Trophoblast cell (in vitro differentiated cells and primary cell): ENCODE results near the gene ARHGAP26.

Experiments used
- DNase-seq, 2 donors: peaks; one replicate each; pipeline ENCODE4 v3.0.0-alpha.2; 2016
- H2AFZ ChIP-seq: 2 replicates; pipeline ENCODE4 v1.6.1; 2013; ENCODE audit warnings: low read length, moderate library complexity, mild to moderate bottlenecking; ENCODE audit not compliant: insufficient read depth, poor library complexity
- H2AK5ac ChIP-seq: 2 replicates; pipeline ENCODE4 v1.6.1; 2013; ENCODE audit warnings: mild to moderate bottlenecking, low read length
- H2BK120ac ChIP-seq: 2 replicates; pipeline ENCODE4 v1.6.1; 2013; ENCODE audit warnings: low read length, mild to moderate bottlenecking, moderate library complexity; ENCODE audit not compliant: insufficient read depth, poor library complexity
- H2BK12ac ChIP-seq: 2 replicates; pipeline ENCODE4 v1.6.1; 2013; ENCODE audit warnings: mild to moderate bottlenecking, low read length, moderate library complexity
- H2BK5ac ChIP-seq: 2 replicates; pipeline ENCODE4 v1.6.1; 2013; ENCODE audit warnings: low read length, low read depth, moderate library complexity, mild to moderate bottlenecking; ENCODE audit not compliant: poor library complexity
- H3K14ac ChIP-seq: 2 replicates; pipeline ENCODE4 v1.6.1; 2013; ENCODE audit warnings: mild to moderate bottlenecking, low read length
- H3K18ac ChIP-seq: 2 replicates; pipeline ENCODE4 v1.6.1; 2013; ENCODE audit warnings: mild to moderate bottlenecking, low read length
- H3K23ac ChIP-seq: 2 replicates; pipeline ENCODE4 v1.6.1; 2013; ENCODE audit warnings: low read length
- H3K27ac ChIP-seq: 2 replicates; pipeline ENCODE4 v1.5.1; 2013; ENCODE audit warnings: low read depth, mild to moderate bottlenecking, inconsistent platforms, low read length, moderate library complexity
- H3K27me3 ChIP-seq: 2 replicates; pipeline ENCODE4 v1.6.1; 2013; ENCODE audit warnings: inconsistent platforms, mild to moderate bottlenecking, low read length, moderate library complexity; ENCODE audit not compliant: insufficient read depth
- H3K36me3 ChIP-seq, 2 experiments: 1 replicate in 1 of 2; 2 replicates in 1 of 2; pipeline ENCODE4 v1.6.1; 2013; ENCODE audit warnings: low read length in 2 of 2, mild to moderate bottlenecking in 2 of 2, moderate library complexity in 1 of 2; ENCODE audit not compliant: insufficient read depth in 2 of 2, control insufficient read depth in 1 of 2
- H3K4ac ChIP-seq: 2 replicates; pipeline ENCODE4 v1.6.1; 2013; ENCODE audit warnings: low read depth, mild to moderate bottlenecking, low read length, moderate library complexity
- H3K4me1 ChIP-seq, 2 experiments: 1 replicate in 1 of 2; 2 replicates in 1 of 2; pipeline ENCODE4 v1.6.1; 2013; ENCODE audit warnings: low read length in 2 of 2, mild to moderate bottlenecking in 2 of 2, moderate library complexity in 1 of 2; ENCODE audit not compliant: insufficient read depth in 2 of 2, control insufficient read depth in 1 of 2
- H3K4me2 ChIP-seq: 2 replicates; pipeline ENCODE4 v1.6.1; 2013; ENCODE audit warnings: inconsistent platforms, mild to moderate bottlenecking, low read length, moderate library complexity
- H3K4me3 ChIP-seq: 2 replicates; pipeline ENCODE4 v1.5.1; 2013; ENCODE audit warnings: mild to moderate bottlenecking, low read depth, low read length, inconsistent platforms
- H3K79me1 ChIP-seq: one replicate; pipeline ENCODE4 v1.6.1; 2013; ENCODE audit warnings: low read length
- H3K79me2 ChIP-seq: 2 replicates; pipeline ENCODE4 v1.6.1; 2013; ENCODE audit warnings: low read length, mild to moderate bottlenecking; ENCODE audit not compliant: control insufficient read depth, insufficient read depth, poor library complexity
- H3K9ac ChIP-seq: 2 replicates; pipeline ENCODE4 v1.6.1; 2013; ENCODE audit warnings: mild to moderate bottlenecking, low read length
- H3K9me3 ChIP-seq: 2 replicates; pipeline ENCODE4 v1.6.1; 2013; ENCODE audit warnings: low read depth, mild to moderate bottlenecking, control low read depth, inconsistent platforms, low read length; ENCODE audit not compliant: insufficient read depth
- H4K12ac ChIP-seq: 2 replicates; pipeline ENCODE4 v1.6.1; 2013; ENCODE audit warnings: low read depth, mild to moderate bottlenecking, low read length, moderate library complexity
- H4K8ac ChIP-seq: 2 replicates; pipeline ENCODE4 v1.6.1; 2013; ENCODE audit warnings: low read depth, mild to moderate bottlenecking, low read length, moderate library complexity
- H4K91ac ChIP-seq: one replicate; pipeline ENCODE4 v1.6.1; 2013; ENCODE audit warnings: low read depth, mild to moderate bottlenecking, low read length, moderate library complexity
- WGBS: extraction: QIAGEN DNeasy Blood & Tissue Kit; methylation state at CpG from one replicate; pipeline ENCODE4 v1.1.7; 2013; ENCODE audit warnings: missing lambda C conversion rate; ENCODE audit not compliant: insufficient read length, insufficient coverage; ENCODE audit errors: extremely low coverage; 5-methylcytosine and 5-hydroxymethylcytosine counted together

The ARHGAP26 gene

DNA sequence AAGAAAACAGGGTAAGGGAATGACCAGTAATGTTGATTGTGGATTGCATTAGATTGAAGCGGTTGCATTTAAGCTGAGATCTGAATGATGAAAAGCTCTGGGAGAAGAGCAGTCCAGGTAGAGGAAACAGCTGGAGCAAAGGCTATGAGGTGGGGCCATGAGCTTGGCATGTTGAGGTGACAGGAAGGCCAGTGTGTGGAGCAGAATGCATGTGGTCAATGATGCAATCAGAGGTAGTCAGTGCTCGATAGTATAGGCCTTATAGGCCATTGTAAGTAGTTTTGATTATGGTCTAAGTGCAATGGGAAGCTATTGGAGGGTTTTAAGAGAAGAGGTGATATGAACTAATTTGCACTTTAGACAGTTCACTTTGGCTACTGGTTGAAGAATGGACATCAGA is 270.4 kb downstream of the ARHGAP26 start:
- Histone ChIP-seq H2BK12ac (no peak overlapping the region), H3K27me3 (no peaks in the 10 kb centered on the region), H4K8ac (no peak overlapping the region), H2BK5ac (no peak overlapping the region), H2AK5ac (no peak overlapping the region), H3K79me1 (no peaks in the 10 kb centered on the region), H4K91ac (no peak overlapping the region), H3K18ac (no peak overlapping the region), H3K14ac (no peak overlapping the region), H3K4me1 (no peaks in the 10 kb centered on the region), H3K4me3 (no peak overlapping the region), H3K9ac (no peak overlapping the region), H3K27ac (no peak overlapping the region), H3K79me2 (no peaks in the 10 kb centered on the region), H3K4me2 (no peak overlapping the region), H2BK120ac (no peak overlapping the region), H3K9me3 (no peaks in the 10 kb centered on the region), H2AFZ (no peak overlapping the region), H3K36me3 (no peaks in the 10 kb centered on the region), H3K4ac (no peak overlapping the region), H3K23ac (no peak overlapping the region), H4K12ac (no peak overlapping the region)
- DNase-seq = no peak
- no CpG with 5 or more reads among the region's 2 CpGs for WGBS

- H3K4me2 ChIP-seq = no peak overlapping the region
- H2BK120ac ChIP-seq = no peak overlapping the region
- no peaks in the 10 kb centered on the region for H3K79me1 ChIP-seq
- H3K4me3 ChIP-seq = no peak overlapping the region
- no peak overlapping the region for H2BK12ac ChIP-seq
- H3K18ac ChIP-seq = no peak overlapping the region
- H4K91ac ChIP-seq = no peak overlapping the region
- no peaks in the 10 kb centered on the region for H3K36me3 ChIP-seq
- H3K27me3 ChIP-seq = no peaks in the 10 kb centered on the region
- H3K14ac ChIP-seq = no peak overlapping the region
- no peaks in the 10 kb centered on the region for H3K4me1 ChIP-seq
- H3K79me2 ChIP-seq = no peaks in the 10 kb centered on the region
- H3K9me3 ChIP-seq = no peaks in the 10 kb centered on the region
- H3K9ac ChIP-seq = no peak overlapping the region
- H2BK5ac ChIP-seq = no peak overlapping the region
- H2AFZ ChIP-seq = no peak overlapping the region
- no peak overlapping the region for H3K4ac ChIP-seq
- no peak overlapping the region for H3K27ac ChIP-seq
- no CpG with 5 or more reads among the region's 7 CpGs for WGBS
- no peak overlapping the region for H3K23ac ChIP-seq
- no peak overlapping the region for H4K12ac ChIP-seq
- H2AK5ac ChIP-seq = no peak overlapping the region
- no peak overlapping the region for H4K8ac ChIP-seq
- no peak for DNase-seq
These were observed 271.3 kb downstream of the ARHGAP26 start for GRCh38 chr5:143041461-143041860.

- WGBS = no CpG with 5 or more reads among the region's 6 CpGs
- H3K9ac ChIP-seq = no peak overlapping the region
- no peaks in the 10 kb centered on the region for H3K79me2 ChIP-seq
These were observed 272.0 kb downstream of the ARHGAP26 start for GRCh38 chr5:143041972-143042770.

GRCh38 chr5:143044265-143044664 is 274.1 kb downstream of the ARHGAP26 start:
- no peak for DNase-seq
- no peak overlapping the region for H3K18ac ChIP-seq
- no CpG with 5 or more reads among the region's 4 CpGs for WGBS
- H3K23ac ChIP-seq = no peak overlapping the region
- H3K9ac ChIP-seq = no peak overlapping the region
- H3K9me3 ChIP-seq = no peaks in the 10 kb centered on the region
- H3K36me3 ChIP-seq = no peaks in the 10 kb centered on the region
- no peak overlapping the region for H2AFZ ChIP-seq
- H3K14ac ChIP-seq = no peak overlapping the region
- H2BK12ac ChIP-seq = no peak overlapping the region
- H3K4me2 ChIP-seq = no peak overlapping the region
- no peak overlapping the region for H3K4me3 ChIP-seq
- H3K27ac ChIP-seq = no peak overlapping the region
- H3K79me2 ChIP-seq = no peaks in the 10 kb centered on the region
- no peak overlapping the region for H2BK5ac ChIP-seq
- H3K27me3 ChIP-seq = no peaks in the 10 kb centered on the region
- H3K4me1 ChIP-seq = no peaks in the 10 kb centered on the region
- H3K79me1 ChIP-seq = no peaks in the 10 kb centered on the region
- H2AK5ac ChIP-seq = no peak overlapping the region
- no peak overlapping the region for H2BK120ac ChIP-seq
- no peak overlapping the region for H4K12ac ChIP-seq
- H4K91ac ChIP-seq = no peak overlapping the region
- no peak overlapping the region for H3K4ac ChIP-seq
- no peak overlapping the region for H4K8ac ChIP-seq

More at GRCh38 chr5:143041972-143042770, 272.0 kb downstream of the ARHGAP26 start:
- H2AFZ ChIP-seq = no peak overlapping the region
- no peak overlapping the region for H4K12ac ChIP-seq
- no peaks in the 10 kb centered on the region for H3K9me3 ChIP-seq
- no peak overlapping the region for H3K4ac ChIP-seq
- no peak overlapping the region for H2BK5ac ChIP-seq
- no peaks in the 10 kb centered on the region for H3K27me3 ChIP-seq
- no peak overlapping the region for H2BK12ac ChIP-seq
- H4K91ac ChIP-seq = no peak overlapping the region
- H2BK120ac ChIP-seq = no peak overlapping the region
- H3K27ac ChIP-seq = no peak overlapping the region
- H3K4me3 ChIP-seq = no peak overlapping the region
- no peak overlapping the region for H4K8ac ChIP-seq
- no peak for DNase-seq
- H3K4me2 ChIP-seq = no peak overlapping the region
- no peak overlapping the region for H2AK5ac ChIP-seq
- no peak overlapping the region for H3K14ac ChIP-seq
- H3K23ac ChIP-seq = no peak overlapping the region
- H3K18ac ChIP-seq = no peak overlapping the region
- no peaks in the 10 kb centered on the region for H3K36me3 ChIP-seq
- no peaks in the 10 kb centered on the region for H3K4me1 ChIP-seq
- H3K79me1 ChIP-seq = no peaks in the 10 kb centered on the region
